Measurements from ENCODE around the gene GPR158.
"Not testable (repeated sequence)": the region's sequence is repeated elsewhere in the genome, so short reads cannot be mapped to it uniquely, and the experiment has no call there.

The GPR158 gene

DNA sequence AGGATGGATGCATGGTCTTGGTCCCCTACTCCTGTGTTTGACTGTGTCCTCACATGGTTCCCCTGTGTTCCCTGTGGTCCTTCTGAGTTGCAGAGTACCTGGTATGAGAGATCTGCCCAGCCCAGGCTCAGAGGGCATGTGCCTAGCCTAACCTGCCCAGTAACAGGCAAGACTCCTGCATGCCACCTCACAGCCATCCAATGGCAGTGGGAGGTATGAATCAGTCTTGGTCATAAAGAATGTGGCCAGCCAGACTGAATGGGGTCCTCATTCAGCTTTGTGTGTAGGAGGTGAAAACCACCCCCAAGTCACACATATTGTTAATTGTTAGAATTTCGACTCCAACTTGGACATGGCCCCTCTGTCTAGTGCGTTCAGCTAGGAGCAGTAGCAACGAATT is 17.2 kb upstream of the GPR158 start:
- Histone ChIP-seq H3K27me3 (no peaks in the 10 kb centered on the region), H3K4me1 (no peaks in the 10 kb centered on the region), H3K4me3 (ENCODE audit: low read depth, low read length) (no peak overlapping the region), H3K36me3 (no peaks in the 10 kb centered on the region), H3K9me3 (no peaks in the 10 kb centered on the region)
- no peak for TF ChIP-seq CTCF (IDR thresholded peaks at IDR 0.05; ENCODE audit: low read depth, low read length)
- no peak for DNase-seq

- Histone ChIP-seq H3K36me3 (no peaks in the 10 kb centered on the region), H3K4me1 (no peaks in the 10 kb centered on the region), H3K9me3 (no peaks in the 10 kb centered on the region), H3K27me3 (no peaks in the 10 kb centered on the region), H3K4me3 (ENCODE audit: low read depth, low read length) (no peak overlapping the region)
- no peak for DNase-seq
- TF ChIP-seq CTCF (IDR thresholded peaks at IDR 0.05; ENCODE audit: low read depth, low read length), result no peak
Measured at GRCh38 chr10:25159591-25159990, 15.2 kb upstream of the GPR158 start.

GRCh38 chr10:25162391-25162790 is 12.4 kb upstream of the GPR158 start:
- Histone ChIP-seq H3K36me3 (no peaks in the 10 kb centered on the region), H3K27me3 (no peaks in the 10 kb centered on the region), H3K4me3 (ENCODE audit: low read depth, low read length) (no peak overlapping the region), H3K9me3 (no peaks in the 10 kb centered on the region), H3K4me1 (no peaks in the 10 kb centered on the region)
- DNase-seq, result no peak
- TF ChIP-seq CTCF (IDR thresholded peaks at IDR 0.05; ENCODE audit: low read depth, low read length), result no peak

- not testable (repeated sequence) for H3K4me3 ChIP-seq (ENCODE audit: low read depth, low read length); DNase-seq; H3K9me3 ChIP-seq; H3K4me1 ChIP-seq; H3K27me3 ChIP-seq; H3K36me3 ChIP-seq
Measured at GRCh38 chr10:25163464-25163863, 11.3 kb upstream of the GPR158 start.

DNA sequence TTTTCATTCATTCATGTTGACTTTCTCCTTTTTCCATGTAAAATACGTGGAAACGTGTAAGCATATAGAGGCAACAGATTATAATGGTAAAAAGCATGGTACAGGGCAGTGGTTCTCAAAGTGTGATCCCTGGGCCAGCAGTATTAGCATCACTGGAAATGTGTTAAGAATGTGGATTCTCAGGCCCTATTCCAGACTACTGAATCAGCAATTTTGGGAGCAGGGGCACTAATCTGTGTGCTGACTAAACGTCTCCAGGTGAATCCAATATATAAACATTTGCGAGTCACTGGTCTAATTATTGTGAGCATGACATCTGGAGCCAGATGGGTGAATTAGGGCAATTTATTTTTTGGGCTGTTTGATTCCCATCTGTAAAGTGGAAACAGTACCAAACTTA is 5.1 kb upstream of the GPR158 start:
- Histone ChIP-seq H3K9me3 (no peaks in the 10 kb centered on the region), H3K36me3 (no peaks in the 10 kb centered on the region), H3K4me3 (ENCODE audit: low read depth, low read length) (no peak overlapping the region), H3K27me3 (peaks cover 12% of the 10 kb centered on the region), H3K4me1 (no peaks in the 10 kb centered on the region)
- TF ChIP-seq CTCF (IDR thresholded peaks at IDR 0.05; ENCODE audit: low read depth, low read length), result no peak
- DNase-seq, result no peak

- no peaks in the 10 kb centered on the region for H3K4me1 ChIP-seq
- H3K36me3 ChIP-seq, result no peaks in the 10 kb centered on the region
Measured at GRCh38 chr10:25170627-25171026, 4.2 kb upstream of the GPR158 start.

More at GRCh38 chr10:25170627-25171026, 4.2 kb upstream of the GPR158 start:
- TF ChIP-seq CTCF (IDR thresholded peaks at IDR 0.05; ENCODE audit: low read depth, low read length), result no peak
- no peak overlapping the region for H3K4me3 ChIP-seq (ENCODE audit: low read depth, low read length)
- no peak for DNase-seq
- peaks cover 21% of the 10 kb centered on the region for H3K27me3 ChIP-seq
- H3K9me3 ChIP-seq, result no peaks in the 10 kb centered on the region

Measured in BE2C (cell line).